ENCODE measurements around the gene RNF121.
A peak's percentile ranks its signal among the peaks of the same experiment; 100 is the strongest.
"Not testable (repeated sequence)": the region's sequence is repeated elsewhere in the genome, so short reads cannot be mapped to it uniquely, and the experiment has no call there.

RNF121 gene

DNA sequence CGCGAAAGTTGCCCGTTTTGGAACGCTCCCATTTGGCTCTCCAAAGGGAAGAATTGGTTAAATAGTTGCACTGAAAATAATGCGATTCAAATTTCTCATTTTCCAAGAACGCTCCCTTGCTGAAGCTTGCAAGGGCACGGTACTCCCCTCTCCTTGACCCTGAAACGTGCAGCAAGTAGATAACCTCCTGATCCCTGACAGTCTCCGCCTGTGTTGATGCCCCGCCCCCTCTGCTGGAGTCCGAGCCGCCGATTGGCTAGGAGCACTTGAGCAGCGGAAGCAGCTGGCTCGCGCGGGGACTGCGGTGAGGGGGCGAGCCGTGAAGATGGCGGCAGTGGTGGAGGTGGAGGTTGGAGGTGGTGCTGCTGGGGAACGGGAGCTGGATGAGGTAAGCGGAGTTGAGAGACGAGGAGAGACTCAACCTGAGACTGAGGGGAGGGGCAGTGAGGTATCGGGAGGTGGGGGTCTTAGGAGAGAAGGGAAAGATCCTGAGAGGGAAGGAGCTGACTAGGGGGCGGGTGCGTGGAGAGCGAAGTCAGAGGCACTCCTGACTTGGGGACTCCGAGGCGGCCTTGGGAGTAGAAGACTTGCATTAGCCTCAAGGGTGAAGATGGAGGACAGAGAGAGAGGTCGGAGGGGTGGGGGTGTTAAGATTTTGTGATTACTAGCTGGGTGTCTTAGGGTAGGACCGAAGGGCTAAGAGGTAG, at the start of gene RNF121:
Gene RNF121, plus strand, starts transcription at position 310 of the 707 bp plus-strand sequence. Its CDS starts 16 bp downstream, at position 326.
- peak within 1 kb of the TSS; percentile 92 for H3K27ac ChIP-seq (ENCODE audit: low read depth, low read length)
- H3K36me3 ChIP-seq (ENCODE audit: control insufficient read depth in 5 of 5, insufficient read depth in 5 of 5, low read length in 5 of 5), result no peaks in the 10 kb centered on the region

DNA sequence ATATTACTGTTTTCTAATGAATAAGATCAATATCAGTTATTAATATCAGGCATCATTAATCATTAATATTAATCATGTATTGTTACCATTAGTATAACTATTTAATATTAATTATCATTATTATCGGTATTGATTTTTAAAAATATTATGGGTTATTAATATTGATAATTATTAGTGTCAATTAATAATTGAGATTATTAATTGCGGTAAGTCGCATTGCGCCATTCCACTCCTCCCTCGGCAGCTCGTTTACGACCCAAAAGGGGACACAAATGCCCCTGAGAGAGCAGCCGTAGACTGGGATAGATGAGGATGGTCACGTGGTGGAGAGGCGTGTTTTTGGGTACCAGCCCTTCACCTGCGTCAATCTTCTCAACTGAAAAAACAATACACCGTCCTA, 43.0 kb upstream of the RNF121 start:
- H3K9ac ChIP-seq (ENCODE audit: low read length in 5 of 5); H3K27ac ChIP-seq (ENCODE audit: low read depth, low read length); H3K4me1 ChIP-seq (ENCODE audit: control insufficient read depth in 5 of 5, insufficient read depth in 5 of 5, low read length in 5 of 5); H3K27me3 ChIP-seq (ENCODE audit: control insufficient read depth in 5 of 5, insufficient read depth in 4 of 5, low read length in 5 of 5); H3K9me3 ChIP-seq (ENCODE audit: control insufficient read depth in 5 of 5, low read length in 5 of 5); H3K4me3 ChIP-seq (ENCODE audit: low read depth in 1 of 5, low read length in 5 of 5); H3K36me3 ChIP-seq (ENCODE audit: control insufficient read depth in 5 of 5, insufficient read depth in 5 of 5, low read length in 5 of 5): not testable (repeated sequence)

More for the DNA sequence above, at the start of gene RNF121:
- Histone ChIP-seq H3K27me3 (ENCODE audit: control insufficient read depth in 5 of 5, insufficient read depth in 4 of 5, low read length in 5 of 5) (no peaks in the 10 kb centered on the region), H3K9ac (ENCODE audit: low read length in 5 of 5) (peak within 1 kb of the TSS; percentile 78 to 92 (median 87)), H3K4me1 (ENCODE audit: control insufficient read depth in 5 of 5, insufficient read depth in 5 of 5, low read length in 5 of 5) (peaks cover 8 to 34% (median 31%) of the 10 kb centered on the region in 5 donors), H3K9me3 (ENCODE audit: control insufficient read depth in 5 of 5, low read length in 5 of 5) (no peaks in the 10 kb centered on the region), H3K4me3 (ENCODE audit: low read depth in 1 of 5, low read length in 5 of 5) (peak within 1 kb of the TSS; percentile 76 to 100 (median 91))

DNA sequence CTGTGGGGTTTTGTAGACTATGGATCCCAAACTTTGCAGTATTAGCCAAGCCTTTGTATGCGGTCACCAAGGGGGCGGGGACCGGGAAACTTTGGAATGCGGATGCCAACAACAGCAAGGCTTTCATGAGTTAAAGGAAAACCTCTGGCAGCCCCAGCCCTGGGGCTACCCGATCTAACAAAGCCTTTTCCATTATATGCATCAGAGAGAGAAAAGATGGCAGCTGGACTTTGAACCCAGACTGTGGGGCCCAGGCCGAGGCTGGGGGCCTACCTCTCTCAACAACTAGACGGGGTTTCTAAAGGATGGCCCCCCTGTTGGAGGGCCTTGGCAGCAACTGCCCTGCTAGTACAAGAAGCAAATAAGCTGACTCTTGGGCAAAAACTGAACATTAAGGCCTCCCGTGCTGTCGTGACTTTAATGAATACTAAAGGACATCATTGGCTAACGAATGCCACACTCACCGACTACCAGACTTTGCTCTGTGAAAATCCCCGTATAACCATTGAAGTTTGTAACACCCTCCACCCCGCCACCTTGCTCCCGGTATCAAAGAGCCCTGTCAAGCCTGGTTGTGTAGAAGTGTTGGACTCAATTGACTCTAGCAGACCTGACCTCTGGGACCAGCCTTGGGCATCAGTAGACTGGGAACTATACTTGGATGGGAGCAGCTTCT, 40.4 kb upstream of the RNF121 start:
- H3K4me3 ChIP-seq (ENCODE audit: low read depth in 1 of 5, low read length in 5 of 5); H3K36me3 ChIP-seq (ENCODE audit: control insufficient read depth in 5 of 5, insufficient read depth in 5 of 5, low read length in 5 of 5); H3K27ac ChIP-seq (ENCODE audit: low read depth, low read length); H3K9me3 ChIP-seq (ENCODE audit: control insufficient read depth in 5 of 5, low read length in 5 of 5); H3K9ac ChIP-seq (ENCODE audit: low read length in 5 of 5); H3K27me3 ChIP-seq (ENCODE audit: control insufficient read depth in 5 of 5, insufficient read depth in 4 of 5, low read length in 5 of 5); H3K4me1 ChIP-seq (ENCODE audit: control insufficient read depth in 5 of 5, insufficient read depth in 5 of 5, low read length in 5 of 5): not testable (repeated sequence)

DNA sequence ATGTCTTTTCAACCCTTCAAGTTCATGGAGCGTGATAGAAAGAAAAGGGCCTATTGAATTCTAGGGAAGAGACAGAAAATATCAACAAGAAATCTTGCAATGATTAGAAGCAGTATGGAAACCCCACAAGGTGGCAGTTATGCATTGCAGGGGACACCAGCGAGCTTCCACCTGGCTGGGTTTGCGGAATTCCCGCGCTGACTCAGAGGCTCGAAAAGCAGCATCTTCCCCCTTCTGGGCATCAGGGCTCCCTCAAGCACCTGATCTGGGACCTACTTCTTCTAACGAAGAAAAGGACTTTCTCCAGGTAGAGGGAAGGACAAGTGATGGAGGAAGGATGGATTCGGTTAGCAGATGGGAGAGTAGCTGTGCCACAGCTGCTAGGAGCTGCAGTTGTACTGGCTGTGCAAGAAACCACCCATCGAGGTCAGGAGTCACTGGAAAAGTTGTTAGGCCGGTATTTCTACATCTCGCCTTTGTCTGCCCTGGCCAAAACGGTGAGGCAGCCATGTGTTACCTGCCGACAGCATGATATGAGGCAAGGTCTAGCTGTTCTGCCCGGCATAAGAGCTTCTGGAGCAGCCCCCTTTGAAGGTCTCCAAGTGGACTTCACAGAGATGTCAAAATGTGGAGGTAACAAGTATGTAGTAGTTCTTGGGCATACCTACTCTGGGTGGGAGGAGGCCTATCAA, 39.5 kb upstream of the RNF121 start:
- H3K27me3 ChIP-seq (ENCODE audit: control insufficient read depth in 5 of 5, insufficient read depth in 4 of 5, low read length in 5 of 5); H3K9me3 ChIP-seq (ENCODE audit: control insufficient read depth in 5 of 5, low read length in 5 of 5); H3K9ac ChIP-seq (ENCODE audit: low read length in 5 of 5); H3K4me3 ChIP-seq (ENCODE audit: low read depth in 1 of 5, low read length in 5 of 5); H3K36me3 ChIP-seq (ENCODE audit: control insufficient read depth in 5 of 5, insufficient read depth in 5 of 5, low read length in 5 of 5); H3K27ac ChIP-seq (ENCODE audit: low read depth, low read length); H3K4me1 ChIP-seq (ENCODE audit: control insufficient read depth in 5 of 5, insufficient read depth in 5 of 5, low read length in 5 of 5): not testable (repeated sequence)

DNA sequence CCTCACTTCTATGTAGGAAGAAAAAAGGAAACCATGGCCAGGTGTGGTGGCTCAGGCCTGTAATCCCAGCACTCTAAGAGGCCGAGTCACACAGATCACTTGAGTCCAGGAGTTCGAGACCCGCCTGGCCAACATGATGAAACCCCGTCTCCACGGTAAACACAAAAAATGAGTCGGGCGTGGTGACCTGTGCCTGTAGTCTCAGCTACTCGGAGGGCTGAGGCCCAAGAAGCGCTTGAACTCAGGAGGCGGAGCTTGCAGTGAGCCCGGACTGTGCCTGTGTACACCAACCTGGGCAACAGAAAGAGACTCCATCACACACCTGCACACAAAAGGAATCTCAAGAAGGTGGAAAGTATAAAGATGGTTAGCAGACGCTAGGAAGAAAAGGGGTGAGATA, 32.9 kb upstream of the RNF121 start:
- no peak overlapping the region for H3K27ac ChIP-seq (ENCODE audit: low read depth, low read length)
- H3K9ac ChIP-seq (ENCODE audit: low read length in 5 of 5), result no peak overlapping the region
- H3K27me3 ChIP-seq (ENCODE audit: control insufficient read depth in 5 of 5, insufficient read depth in 4 of 5, low read length in 5 of 5), result no peaks in the 10 kb centered on the region
- H3K36me3 ChIP-seq (ENCODE audit: control insufficient read depth in 5 of 5, insufficient read depth in 5 of 5, low read length in 5 of 5), result peaks cover 0 to 2% (median 0%) of the 10 kb centered on the region in 5 donors
- no peaks in the 10 kb centered on the region for H3K9me3 ChIP-seq (ENCODE audit: control insufficient read depth in 5 of 5, low read length in 5 of 5)
- H3K4me1 ChIP-seq (ENCODE audit: control insufficient read depth in 5 of 5, insufficient read depth in 5 of 5, low read length in 5 of 5), result no peaks in the 10 kb centered on the region
- H3K4me3 ChIP-seq (ENCODE audit: low read depth in 1 of 5, low read length in 5 of 5), result no peak overlapping the region

DNA sequence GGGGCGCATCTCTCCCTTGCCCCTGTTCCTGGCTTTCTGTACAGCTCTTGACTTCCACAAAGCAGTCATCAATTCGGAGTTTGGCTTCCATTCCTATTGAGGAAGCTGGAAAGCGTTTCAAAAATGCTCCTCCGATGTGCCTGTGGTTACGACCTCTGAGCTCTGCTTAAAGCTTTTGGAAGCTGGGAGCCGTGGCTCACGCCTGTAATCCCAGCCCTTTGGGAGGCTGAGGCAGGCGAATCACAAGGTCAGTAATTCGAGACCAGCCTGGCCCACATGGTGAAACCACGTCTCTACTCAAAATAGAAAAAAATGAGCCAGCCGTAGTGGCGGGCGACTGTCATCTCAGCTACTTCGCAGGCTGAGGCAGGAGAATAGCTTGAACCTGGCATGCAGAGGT, 27.7 kb upstream of the RNF121 start:
- not testable (repeated sequence) for H3K9me3 ChIP-seq (ENCODE audit: control insufficient read depth in 5 of 5, low read length in 5 of 5); H3K9ac ChIP-seq (ENCODE audit: low read length in 5 of 5); H3K27me3 ChIP-seq (ENCODE audit: control insufficient read depth in 5 of 5, insufficient read depth in 4 of 5, low read length in 5 of 5); H3K4me3 ChIP-seq (ENCODE audit: low read depth in 1 of 5, low read length in 5 of 5); H3K4me1 ChIP-seq (ENCODE audit: control insufficient read depth in 5 of 5, insufficient read depth in 5 of 5, low read length in 5 of 5); H3K27ac ChIP-seq (ENCODE audit: low read depth, low read length); H3K36me3 ChIP-seq (ENCODE audit: control insufficient read depth in 5 of 5, insufficient read depth in 5 of 5, low read length in 5 of 5)

DNA sequence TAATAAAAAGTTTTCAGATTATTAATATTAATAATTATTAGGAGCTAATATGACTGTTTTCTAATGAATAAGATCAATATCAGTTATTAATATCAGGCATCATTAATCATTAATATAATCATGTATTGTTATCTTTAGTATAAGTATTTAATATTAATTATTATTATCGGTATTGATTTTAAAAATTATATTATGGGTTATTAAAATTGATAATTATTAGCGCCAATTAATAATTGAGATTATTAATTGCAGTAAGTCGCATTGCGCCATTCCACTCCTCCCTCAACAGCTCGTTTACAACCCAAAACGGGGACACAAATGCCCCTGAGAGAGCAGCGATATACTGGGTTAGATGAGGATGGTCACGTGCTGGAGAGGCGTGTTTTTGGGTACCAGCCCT, 20.6 kb upstream of the RNF121 start:
- Histone ChIP-seq H3K27me3 (ENCODE audit: control insufficient read depth in 5 of 5, insufficient read depth in 4 of 5, low read length in 5 of 5) (no peaks in the 10 kb centered on the region), H3K4me1 (ENCODE audit: control insufficient read depth in 5 of 5, insufficient read depth in 5 of 5, low read length in 5 of 5) (no peaks in the 10 kb centered on the region), H3K27ac (ENCODE audit: low read depth, low read length) (no peak overlapping the region), H3K9me3 (ENCODE audit: control insufficient read depth in 5 of 5, low read length in 5 of 5) (no peaks in the 10 kb centered on the region), H3K9ac (ENCODE audit: low read length in 5 of 5) (no peak overlapping the region), H3K4me3 (ENCODE audit: low read depth in 1 of 5, low read length in 5 of 5) (no peak overlapping the region), H3K36me3 (ENCODE audit: control insufficient read depth in 5 of 5, insufficient read depth in 5 of 5, low read length in 5 of 5) (peaks cover 6 to 13% (median 10%) of the 10 kb centered on the region in 5 donors)

DNA sequence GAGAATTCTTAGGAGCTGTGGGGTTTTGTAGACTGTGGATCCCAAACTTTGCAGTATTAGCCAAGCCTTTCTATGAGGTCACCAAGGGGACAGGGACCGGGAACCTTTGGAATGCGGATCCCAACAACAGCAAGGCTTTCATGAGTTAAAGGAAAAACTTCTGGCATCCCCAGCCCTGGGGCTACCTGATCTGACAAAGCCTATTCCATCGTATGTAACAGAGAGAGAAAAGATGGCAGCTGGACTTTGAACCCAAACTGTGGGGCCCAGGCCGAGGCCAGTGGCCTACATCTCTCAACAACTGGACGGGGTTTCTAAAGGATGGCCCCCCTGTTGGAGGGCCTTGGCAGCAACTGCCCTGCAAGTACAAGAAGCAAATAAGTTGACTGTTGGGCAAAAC, 18.1 kb upstream of the RNF121 start:
- H3K27me3 ChIP-seq (ENCODE audit: control insufficient read depth in 5 of 5, insufficient read depth in 4 of 5, low read length in 5 of 5); H3K4me1 ChIP-seq (ENCODE audit: control insufficient read depth in 5 of 5, insufficient read depth in 5 of 5, low read length in 5 of 5); H3K9me3 ChIP-seq (ENCODE audit: control insufficient read depth in 5 of 5, low read length in 5 of 5); H3K9ac ChIP-seq (ENCODE audit: low read length in 5 of 5); H3K27ac ChIP-seq (ENCODE audit: low read depth, low read length); H3K4me3 ChIP-seq (ENCODE audit: low read depth in 1 of 5, low read length in 5 of 5): not testable (repeated sequence)
- peaks cover 14 to 30% (median 27%) of the 10 kb centered on the region in 5 donors for H3K36me3 ChIP-seq (ENCODE audit: control insufficient read depth in 5 of 5, insufficient read depth in 5 of 5, low read length in 5 of 5)

DNA sequence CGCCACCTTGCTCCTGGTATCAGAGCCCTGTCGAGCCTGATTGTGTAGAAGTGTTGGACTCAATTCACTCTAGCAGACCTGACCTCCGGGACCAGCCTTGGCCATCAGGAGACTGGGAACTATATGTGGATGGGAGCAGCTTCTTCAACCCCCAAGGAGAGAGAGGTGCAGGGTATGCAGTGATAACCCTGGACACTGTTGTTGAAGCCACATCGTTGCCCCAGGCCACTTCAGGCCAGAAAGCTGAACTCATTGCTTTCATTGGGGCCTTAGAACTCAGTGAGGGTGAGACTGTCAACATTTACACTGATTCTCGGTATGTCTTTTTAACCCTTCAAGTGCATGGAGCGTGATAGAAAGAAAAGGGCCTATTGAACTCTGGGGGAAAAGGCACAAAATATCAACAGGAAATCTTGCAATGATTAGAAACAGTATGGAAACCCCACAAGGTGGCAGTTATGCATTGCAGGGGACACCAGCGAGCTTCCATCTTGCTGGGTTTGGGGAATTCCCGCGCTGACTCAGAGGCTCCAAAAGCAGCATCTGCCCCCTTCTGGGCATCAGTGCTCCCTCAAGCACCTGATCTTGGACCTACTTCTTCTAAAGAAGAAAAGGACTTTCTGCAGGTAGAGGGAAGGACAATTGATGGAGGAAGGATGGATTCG, 17.4 kb upstream of the RNF121 start:
- H3K27ac ChIP-seq (ENCODE audit: low read depth, low read length); H3K4me3 ChIP-seq (ENCODE audit: low read depth in 1 of 5, low read length in 5 of 5); H3K9me3 ChIP-seq (ENCODE audit: control insufficient read depth in 5 of 5, low read length in 5 of 5); H3K4me1 ChIP-seq (ENCODE audit: control insufficient read depth in 5 of 5, insufficient read depth in 5 of 5, low read length in 5 of 5); H3K9ac ChIP-seq (ENCODE audit: low read length in 5 of 5); H3K27me3 ChIP-seq (ENCODE audit: control insufficient read depth in 5 of 5, insufficient read depth in 4 of 5, low read length in 5 of 5): not testable (repeated sequence)
- H3K36me3 ChIP-seq (ENCODE audit: control insufficient read depth in 5 of 5, insufficient read depth in 5 of 5, low read length in 5 of 5), result peaks cover 16 to 37% (median 34%) of the 10 kb centered on the region in 5 donors

DNA sequence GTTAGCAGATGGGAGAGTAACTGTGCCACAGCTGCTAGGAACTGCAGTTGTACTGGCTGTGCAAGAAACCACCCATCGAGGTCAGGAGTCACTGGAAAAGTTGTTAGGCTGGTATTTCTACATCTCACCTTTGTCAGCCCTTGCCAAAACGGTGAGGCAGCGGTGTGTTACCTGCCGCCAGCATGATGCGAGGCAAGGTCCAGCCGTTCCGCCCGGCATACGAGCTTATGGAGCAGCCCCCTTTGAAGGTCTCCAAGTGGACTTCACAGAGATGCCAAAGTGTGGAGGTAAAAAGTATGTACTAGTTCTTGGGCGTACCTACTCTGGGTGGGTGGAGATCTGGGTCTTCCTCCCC, 16.9 kb upstream of the RNF121 start:
- not testable (repeated sequence) for H3K4me3 ChIP-seq (ENCODE audit: low read depth in 1 of 5, low read length in 5 of 5); H3K4me1 ChIP-seq (ENCODE audit: control insufficient read depth in 5 of 5, insufficient read depth in 5 of 5, low read length in 5 of 5); H3K27ac ChIP-seq (ENCODE audit: low read depth, low read length); H3K9ac ChIP-seq (ENCODE audit: low read length in 5 of 5); H3K27me3 ChIP-seq (ENCODE audit: control insufficient read depth in 5 of 5, insufficient read depth in 4 of 5, low read length in 5 of 5); H3K9me3 ChIP-seq (ENCODE audit: control insufficient read depth in 5 of 5, low read length in 5 of 5)
- H3K36me3 ChIP-seq (ENCODE audit: control insufficient read depth in 5 of 5, insufficient read depth in 5 of 5, low read length in 5 of 5), result peaks cover 16 to 40% (median 36%) of the 10 kb centered on the region in 5 donors

Measured in subcutaneous abdominal adipose tissue (tissue), 5 donors.